GM18870 (cell line): ENCODE measurements around the gene OR2J3.
"Not testable (repeated sequence)": the region's sequence is repeated elsewhere in the genome, so short reads cannot be mapped to it uniquely, and the experiment has no call there.

Source experiments
- ATAC-seq: cut with Tn5 transposase; IDR thresholded peaks from one replicate; pipeline ENCODE4 v1.9.1; 2021; ENCODE audit warnings: moderate library complexity; ENCODE audit not compliant: unreplicated experiment

Gene OR2J3

GRCh38 chr6:29159922-29160321, 52.1 kb downstream of the OR2J3 start:
- not testable (repeated sequence) for ATAC-seq
